Measurements from ENCODE around the gene PTPRD.

DNA sequence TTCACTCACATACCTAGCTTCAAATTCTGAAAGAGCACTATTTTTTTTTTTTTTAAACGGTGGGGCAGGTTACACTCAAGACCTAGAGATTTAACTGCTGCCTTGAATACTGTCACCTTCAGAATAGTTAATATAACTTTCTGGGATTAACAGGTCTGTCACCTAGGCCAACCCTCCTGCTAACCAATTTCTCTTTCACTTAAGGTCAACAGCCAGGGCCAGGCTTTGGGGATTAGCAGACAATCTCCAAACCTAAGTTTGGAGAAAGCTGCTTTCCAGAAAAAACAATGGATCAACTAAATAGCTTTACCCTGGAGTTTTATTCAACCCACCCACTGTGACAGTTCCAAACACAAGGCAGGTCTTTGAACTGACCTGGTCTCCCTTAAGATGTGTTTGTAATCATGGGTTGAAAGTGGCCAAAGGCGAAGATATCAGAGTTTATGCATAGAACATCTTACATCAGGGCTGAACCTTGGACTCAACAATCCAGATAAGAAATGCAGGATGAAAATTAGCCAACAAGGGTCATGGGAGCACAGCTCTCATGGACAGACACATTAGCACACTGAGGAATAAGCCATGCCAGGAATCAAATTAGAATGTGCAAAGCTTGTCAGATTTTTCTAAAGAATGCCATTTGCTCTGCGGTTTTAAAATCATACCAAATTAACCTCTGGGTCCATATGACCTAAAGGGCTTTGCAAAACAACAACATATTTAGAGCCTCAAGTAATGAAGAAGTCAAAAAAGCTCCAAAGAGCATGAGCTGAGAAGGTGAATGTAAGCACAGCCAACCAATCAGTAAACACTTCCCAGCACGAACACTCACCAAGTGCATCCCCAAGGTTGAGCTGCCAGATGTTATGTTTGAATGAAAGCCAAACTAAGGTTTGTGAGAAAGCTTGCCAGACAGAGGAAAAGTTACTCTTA lies 2274.7 kb downstream of the PTPRD start:
- TF ChIP-seq POLR2AphosphoS5 (IDR thresholded peaks at IDR 0.05; ENCODE audit: low read depth, low read length) (no peak), POLR2A (IDR thresholded peaks at IDR 0.05; ENCODE audit: low read depth, low read length) (no peak), TAF1 (IDR thresholded peaks at IDR 0.05; ENCODE audit: borderline replicate concordance, low read depth, low read length) (no peak)

All from GM12892 (cell line).